ENCODE results near the gene KCNN4.

Gene KCNN4

DNA sequence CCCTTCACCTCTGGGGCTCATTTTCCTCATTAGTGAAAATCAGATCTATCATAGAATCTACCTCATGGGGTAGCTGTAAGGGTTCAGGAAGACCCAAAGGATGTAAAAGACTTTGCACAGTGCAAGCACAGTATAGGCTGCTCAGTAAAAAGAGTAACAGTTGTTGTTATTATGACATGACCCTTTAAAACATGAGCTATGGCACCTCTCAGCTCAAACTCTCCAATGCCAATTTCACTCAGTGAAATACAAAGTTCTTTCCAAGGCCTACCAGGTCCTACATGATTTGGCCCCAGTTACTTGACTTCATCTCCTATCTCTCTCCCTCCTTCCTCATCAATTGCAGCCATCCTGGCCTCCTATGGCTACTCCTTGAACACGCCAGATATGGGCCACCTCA is 30.9 kb downstream of the KCNN4 start:
- DNase-seq (ENCODE audit: low read depth in 1 of 2, low spot score in 1 of 2): no peak

DNA sequence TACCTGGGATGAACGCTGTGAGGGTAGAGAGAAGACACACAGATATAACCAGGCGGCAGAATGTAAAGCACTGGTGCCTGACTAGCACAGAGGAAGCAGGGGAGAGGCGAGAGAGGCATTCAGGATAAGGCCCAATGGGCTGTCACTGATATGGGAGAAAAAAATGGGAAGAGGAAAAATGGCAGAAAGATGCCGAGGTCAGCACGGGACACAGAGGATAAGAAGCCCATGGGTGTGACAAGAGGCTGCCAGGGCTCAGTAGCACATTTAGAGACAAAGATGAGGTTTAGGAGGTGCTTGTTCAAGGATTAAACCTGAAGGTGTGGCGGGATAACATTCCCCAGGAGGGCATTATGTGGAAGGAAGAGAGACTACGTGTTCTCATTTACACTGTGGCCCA is 31.6 kb downstream of the KCNN4 start:
- no peak for DNase-seq (ENCODE audit: low read depth in 1 of 2, low spot score in 1 of 2)

DNA sequence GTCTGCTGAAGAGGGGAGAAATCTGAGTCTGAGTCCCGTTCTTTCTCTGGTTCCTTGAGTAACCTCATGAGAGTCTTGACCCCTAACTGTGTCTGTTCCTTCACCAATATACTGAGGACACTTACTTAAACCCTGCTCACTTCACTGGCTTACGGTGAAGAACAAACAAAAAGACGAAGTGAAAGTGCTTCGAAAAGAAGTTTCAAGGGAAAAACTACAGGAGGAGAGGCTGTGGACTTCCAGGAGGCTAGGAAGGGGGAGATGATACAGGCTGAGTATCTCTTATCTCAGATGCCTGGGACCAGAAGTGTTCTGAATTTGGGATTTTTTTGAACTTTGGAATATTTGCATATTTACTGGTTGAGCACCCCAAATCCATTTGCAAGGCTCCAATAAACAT is 32.1 kb downstream of the KCNN4 start:
- DNase-seq (ENCODE audit: low read depth in 1 of 2, low spot score in 1 of 2): no peak

DNA sequence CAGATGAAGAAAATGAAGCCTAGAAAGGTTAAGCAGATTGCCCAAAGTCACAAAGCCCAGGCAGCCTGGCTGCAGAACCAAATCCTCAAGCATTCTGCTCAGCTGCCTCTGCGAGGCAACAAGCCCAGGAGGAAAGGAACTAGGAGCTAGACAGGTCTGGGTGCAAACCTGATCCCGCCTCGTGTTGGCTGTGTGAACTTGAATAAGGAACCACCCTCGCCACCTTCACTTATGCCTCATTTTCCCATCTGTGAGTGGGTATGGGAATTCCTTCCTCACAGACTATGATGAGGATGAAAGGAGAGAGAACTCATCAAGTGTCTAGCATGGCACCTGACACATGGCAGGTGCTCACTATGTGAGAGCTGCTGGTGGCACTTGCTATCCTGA is 32.6 kb downstream of the KCNN4 start:
- no peak for DNase-seq (ENCODE audit: low read depth in 1 of 2, low spot score in 1 of 2)

DNA sequence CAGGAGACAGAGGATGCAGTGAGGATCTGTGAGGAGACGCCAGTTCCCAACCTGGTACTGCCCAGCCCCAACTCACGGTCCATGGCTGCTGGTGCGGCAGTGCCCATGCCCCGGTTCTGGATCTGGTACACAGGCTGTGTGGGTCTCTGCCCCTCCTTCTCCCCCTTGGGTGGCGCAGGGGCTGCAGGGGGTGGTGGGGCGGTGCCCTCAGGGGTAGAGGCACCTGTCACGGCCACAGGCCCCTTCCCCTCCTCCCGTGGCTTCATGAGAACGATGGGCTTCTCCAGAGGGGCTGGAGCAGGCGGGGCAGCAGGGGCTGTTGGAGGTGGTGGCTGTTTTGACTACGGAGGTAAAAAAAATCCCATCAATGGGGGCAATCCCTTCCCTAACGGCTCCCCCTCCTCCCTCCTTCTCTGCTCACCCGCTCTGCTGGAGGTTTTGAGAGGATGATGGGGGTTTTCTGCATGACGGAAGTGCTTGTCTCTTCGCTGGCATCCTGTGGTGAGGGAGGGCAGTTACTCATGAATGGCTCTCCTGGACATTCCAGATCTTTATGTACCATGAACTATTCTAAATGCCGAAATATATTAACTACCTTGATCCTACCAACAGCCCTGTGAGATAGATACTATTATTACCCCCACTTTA is 33.1 kb downstream of the KCNN4 start:
- DNase-seq (ENCODE audit: low read depth in 1 of 2, low spot score in 1 of 2): no peak

DNA sequence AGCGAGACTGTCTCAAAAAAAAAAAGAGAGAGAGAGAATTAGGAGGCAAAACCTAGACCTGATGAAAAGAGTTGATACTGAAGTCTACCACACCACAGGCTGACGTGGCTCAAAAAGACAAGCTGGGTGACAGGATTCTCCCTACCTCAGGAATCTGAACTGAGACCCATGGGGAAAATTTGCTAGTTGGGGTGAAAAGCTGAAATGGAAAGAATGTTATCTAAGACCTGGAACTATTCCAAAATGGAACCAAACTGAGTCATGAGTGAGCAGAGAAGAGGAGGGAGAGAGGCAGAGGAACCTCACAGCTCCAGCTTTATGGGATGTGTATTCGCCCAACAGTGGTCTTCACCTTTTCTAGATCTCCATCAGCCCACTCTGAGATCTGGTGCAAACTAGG is 37.7 kb downstream of the KCNN4 start:
- no peak for DNase-seq (ENCODE audit: low read depth in 1 of 2, low spot score in 1 of 2)

DNA sequence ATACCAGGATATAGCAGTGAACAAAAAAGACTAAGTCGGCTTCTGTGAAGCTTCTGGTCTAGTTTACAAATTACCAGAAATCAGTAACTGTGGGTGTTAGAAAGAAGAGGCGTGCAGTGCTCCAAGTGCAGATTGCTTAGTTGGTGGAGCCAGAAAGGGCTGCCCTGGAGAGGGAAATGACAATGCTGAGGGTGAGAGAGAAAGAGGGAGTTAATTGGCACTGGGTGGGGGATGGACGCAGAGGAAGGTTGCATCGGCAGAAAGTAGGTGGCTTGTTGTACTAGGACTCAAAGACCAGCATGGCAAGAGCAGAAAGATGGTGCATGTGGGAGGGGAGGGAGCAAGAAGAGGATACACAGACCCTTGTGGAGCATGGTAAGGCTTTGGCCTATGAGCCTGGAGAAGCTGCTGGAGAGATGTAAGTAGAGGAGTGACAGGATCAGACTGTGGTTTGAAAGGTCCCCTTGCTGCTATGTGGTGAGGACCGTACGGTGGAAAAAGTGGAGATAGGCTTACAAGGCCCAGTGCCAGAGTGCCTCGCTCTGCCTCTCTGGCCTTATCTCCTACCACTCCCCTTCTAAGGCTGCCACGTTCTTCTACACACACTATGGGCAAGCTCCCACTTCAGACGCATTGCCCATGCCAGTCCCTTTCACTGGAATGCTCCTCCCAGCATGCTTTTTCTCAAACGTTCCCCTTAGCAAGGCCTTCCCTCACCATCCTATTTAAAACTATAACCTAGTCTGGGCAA is 39.5 kb downstream of the KCNN4 start:
- DNase-seq (ENCODE audit: low read depth in 1 of 2, low spot score in 1 of 2): no peak

DNA sequence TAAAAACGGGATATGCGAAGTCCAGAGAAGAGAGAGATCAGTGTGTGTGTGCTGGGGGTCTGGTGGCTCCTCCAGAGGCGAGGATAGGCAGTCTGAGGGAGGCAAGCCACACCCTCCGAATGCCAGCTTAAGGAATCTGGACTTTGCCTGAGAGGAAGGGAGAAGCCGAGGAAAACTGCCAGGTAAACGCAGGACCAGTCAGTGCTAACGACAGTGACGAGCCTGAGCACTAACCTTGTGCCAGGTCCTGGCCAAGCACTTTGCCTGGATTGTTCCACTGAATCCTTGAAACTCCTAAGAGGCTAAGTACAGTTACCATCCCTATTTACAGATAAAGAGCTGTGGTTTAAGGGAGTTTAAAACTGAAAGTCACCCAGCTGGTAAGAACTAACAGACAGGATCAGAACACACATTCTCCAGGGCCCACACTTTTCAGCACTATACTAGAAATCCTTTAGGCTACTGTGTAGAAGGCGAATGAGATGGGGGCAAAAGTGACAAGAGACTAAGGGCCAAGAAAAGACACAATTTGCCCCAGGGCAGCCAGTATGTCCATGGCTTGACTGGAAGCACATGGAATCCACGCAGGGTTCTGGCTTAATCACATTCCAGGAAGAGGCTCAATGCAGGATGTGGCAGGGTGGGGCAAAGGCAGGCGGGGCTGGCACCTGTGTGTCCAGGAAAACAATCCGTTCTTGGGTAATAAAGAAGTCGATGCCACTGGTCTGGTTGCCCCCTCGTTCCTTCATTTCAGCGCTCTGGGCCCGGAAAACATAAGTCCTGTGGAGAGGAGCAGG is 41.1 kb downstream of the KCNN4 start:
- no peak for DNase-seq (ENCODE audit: low read depth in 1 of 2, low spot score in 1 of 2)

DNA sequence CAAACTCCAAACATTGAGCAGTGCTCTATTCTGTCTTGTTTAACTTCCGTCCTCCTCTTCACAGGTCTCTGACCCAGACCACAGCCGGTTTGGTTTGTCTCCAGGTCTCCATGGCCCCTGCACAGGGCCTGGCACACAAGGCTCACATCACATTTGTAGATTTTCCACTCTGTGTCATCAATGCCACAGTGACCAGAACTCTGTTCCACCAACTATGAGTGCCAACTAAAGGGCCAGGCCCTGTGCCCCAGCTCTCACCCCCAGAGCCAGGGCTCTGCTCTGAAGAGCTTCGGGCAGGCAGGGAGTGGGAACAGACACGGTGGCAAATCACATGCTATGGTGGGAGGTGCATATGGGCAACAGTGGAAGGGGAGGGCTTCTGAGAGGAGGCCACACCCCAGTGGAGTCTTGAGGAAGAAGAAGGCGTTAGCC is 42.0 kb downstream of the KCNN4 start:
- no peak for DNase-seq (ENCODE audit: low read depth in 1 of 2, low spot score in 1 of 2)

DNA sequence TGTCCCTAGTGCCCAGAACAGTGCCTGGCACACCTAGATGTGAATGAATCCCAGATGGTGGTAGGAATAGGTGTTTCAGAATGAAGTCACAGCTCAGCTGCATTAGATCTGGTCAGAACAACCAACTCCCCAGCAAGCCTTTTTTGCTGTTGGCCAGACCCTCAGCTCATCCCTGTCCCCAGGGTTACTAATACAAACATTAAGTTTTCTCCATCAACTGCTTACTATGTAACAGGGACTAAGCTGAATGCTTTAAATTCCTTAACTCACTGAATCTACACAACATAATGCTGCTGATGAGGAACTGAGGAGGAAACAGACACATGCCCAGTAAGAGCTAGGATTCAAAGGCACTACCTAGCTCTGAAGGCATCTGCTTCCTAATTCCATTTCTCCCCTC is 44.8 kb downstream of the KCNN4 start:
- no peak for DNase-seq (ENCODE audit: low read depth in 1 of 2, low spot score in 1 of 2)

DNA sequence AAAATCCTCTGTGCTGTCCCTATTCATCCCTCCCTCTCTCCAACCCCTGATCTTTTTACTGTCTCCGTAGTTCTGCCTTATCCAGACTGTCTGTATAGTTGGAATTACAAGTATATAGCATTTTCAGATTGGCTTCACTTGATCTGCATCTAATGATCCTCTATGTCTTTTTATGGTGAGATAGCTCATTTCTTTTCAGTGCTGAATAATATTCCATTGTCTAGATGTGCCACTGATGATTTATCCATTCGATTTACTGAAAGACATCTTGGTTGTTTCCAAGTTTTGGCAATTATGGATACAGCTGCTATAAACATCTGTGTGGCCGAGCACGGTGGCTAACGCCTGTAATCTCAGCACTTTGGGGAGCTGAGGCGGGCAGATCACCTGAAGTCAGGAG is 45.8 kb downstream of the KCNN4 start:
- no peak for DNase-seq (ENCODE audit: low read depth in 1 of 2, low spot score in 1 of 2)

DNA sequence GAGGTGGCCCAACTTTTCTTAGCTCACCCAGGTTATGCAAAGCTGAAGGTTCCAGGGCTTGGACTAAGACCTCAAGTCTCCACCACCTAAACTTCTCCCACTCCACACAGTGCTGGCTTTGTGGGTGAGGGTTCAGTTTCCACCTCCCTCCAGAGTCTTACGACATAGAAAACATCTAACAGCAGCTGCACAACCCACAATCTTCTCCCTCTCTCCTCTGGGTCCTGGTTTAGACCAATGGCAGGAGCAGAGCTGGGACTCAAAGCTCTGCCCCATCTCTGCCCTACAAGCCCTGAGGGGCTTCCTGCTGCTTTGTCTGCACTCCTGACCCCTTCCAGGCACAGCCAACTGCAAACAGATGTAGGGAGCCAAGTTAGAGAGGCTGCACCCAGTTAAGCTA is 48.9 kb downstream of the KCNN4 start:
- DNase-seq (ENCODE audit: low read depth in 1 of 2, low spot score in 1 of 2): no peak

DNA sequence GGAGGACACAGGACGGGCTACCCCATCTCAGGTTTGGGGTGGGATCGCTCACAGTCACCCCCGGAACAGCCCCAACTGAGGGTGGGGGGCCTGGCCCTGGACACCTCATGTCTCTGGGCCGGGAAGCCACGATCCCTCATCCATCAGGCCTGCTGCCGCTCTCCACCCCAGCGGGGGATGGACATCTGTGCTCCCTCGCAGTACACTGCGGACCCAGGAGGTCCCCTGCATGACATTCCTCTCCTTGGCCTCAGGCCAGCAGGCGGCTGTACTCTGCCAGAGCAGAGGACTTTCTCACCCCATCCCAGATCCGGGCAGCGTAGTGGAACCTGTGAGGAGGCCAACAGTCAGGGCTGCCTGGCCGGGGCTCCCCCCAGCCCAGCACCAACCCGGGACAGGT is 49.4 kb downstream of the KCNN4 start:
- DNase-seq (ENCODE audit: low read depth in 1 of 2, low spot score in 1 of 2): no peak

DNA sequence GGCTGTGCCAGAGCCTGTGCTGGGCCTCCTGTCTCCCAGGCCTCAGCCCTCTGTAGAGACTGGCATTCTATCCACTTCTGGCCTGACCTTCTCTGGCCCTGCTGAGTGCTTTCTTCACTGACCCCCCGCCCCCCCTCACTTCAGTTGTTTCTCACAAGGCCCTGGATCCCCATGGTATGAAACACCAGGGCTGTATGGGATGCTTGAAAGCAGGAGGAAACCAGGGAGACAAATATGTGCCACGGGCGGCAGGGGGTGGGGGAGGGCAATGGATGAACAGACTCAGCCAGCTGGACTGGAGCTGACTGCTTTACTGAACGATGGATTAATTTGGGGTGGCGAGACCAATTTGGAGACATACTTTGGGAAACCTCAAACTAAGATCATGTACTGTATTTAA is 50.9 kb downstream of the KCNN4 start:
- no peak for DNase-seq (ENCODE audit: low read depth in 1 of 2, low spot score in 1 of 2)

DNA sequence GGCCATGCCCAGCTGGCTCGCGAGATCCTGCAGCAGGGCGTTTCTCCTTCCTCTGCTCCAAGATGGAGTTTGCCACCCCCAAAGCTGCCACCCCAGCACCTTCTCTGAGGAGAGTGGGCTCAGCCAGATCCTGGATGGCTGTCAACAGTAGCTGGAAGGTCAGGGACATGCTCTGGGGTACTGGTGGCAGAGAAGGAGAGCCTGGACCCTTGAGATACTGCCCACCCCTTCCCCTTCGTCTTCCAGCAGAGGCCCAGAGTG is 53.2 kb downstream of the KCNN4 start:
- DNase-seq (ENCODE audit: low read depth in 1 of 2, low spot score in 1 of 2): no peak

DNA sequence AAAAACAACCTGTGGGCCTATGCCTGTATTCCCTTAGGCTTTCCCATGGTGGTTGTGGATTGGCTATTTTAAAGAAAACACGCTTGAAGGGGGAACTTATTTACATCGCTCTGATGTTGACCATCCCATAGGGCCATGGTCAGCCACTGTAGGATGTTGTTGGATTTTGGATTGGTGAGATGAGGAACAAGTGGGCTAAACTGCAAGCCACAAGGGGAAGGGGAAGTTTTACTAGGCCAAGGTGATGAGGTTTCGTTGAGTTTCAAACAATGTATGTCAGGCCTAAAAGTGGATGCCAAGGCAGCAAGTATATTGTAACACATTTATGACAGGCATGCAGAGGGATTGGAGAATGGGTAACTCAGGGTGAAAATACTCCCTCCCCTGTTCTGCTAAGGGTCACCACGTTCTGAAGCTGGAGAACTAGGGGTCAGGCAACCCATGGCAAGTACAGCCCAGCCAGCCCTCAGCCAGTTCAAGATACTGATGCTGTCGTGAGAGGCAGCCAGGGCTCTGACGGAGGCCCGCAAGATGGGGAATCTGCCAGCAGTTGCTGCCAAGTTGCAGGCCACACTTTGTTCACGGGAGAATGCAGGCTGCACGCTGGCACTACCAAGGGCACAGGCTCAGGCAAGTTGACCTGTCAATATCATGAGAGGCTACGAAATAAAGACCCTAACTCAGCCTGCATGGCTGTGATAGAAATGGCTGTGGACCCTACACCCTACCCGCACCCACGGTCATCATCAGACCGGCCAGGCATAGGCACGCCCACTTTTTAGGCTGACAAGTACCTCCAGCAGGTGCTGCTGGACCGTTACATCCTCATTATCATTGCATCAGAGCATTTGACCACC is 53.8 kb downstream of the KCNN4 start:
- no peak for DNase-seq (ENCODE audit: low read depth in 1 of 2, low spot score in 1 of 2)

DNA sequence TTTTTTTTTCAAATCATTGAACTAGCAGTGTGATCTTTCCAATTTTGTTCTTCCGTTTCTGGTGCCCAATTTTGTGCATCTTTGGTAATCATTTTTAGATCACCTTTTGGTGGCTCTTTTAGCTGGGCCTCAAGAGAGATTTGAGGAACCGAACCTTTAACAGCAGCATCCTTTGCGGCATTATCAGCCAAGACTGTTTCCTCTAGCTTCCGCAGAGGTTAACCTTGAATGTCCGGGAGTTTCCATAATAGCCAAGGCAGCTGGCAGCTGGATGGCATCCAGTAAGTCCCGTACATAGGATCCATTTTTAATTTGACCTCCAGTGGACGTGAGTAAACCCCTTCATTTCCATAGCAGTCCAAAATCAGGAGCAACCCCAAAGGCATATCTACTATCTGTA is 55.3 kb downstream of the KCNN4 start:
- DNase-seq (ENCODE audit: low read depth in 1 of 2, low spot score in 1 of 2): no peak

DNA sequence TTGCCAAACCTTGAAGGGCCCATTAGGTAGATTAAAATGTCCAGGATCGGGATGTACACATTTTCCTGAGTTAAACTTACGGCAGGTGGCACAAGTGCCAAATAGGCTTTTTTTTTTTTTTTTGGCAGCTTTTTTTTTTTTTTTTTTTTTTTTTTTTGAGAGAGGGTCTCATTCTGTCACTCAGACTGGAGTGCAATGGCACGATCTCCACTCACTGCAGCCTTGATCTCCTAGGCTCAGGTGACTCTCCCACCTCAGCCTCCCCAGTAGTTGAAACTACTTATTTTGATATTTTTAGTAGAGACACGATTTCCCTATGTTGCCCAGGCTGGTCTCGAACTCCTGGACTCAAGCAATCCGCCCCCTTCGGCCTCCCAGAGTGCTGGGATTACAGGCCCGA is 55.9 kb downstream of the KCNN4 start:
- DNase-seq (ENCODE audit: low read depth in 1 of 2, low spot score in 1 of 2): no peak

DNA sequence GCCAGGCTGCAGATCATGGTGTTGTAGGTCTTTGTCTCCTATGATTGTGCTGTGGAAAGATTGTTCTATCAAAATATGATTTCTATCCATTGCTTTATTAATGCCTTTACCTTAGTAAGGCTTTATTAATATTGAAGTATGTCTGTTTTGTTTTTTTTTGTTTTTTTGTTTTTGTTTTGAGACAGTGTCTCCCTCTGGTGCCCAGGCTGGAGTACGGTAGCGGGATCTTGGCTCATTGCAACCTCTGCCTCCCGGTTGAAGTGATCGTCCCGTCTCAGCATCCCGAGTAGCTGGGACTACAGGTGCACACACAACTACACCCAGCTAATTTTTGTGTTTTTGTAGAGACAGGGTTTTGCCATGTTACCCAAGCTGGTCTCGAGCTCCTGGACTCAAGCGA is 57.2 kb downstream of the KCNN4 start:
- no peak for DNase-seq (ENCODE audit: low read depth in 1 of 2, low spot score in 1 of 2)

DNA sequence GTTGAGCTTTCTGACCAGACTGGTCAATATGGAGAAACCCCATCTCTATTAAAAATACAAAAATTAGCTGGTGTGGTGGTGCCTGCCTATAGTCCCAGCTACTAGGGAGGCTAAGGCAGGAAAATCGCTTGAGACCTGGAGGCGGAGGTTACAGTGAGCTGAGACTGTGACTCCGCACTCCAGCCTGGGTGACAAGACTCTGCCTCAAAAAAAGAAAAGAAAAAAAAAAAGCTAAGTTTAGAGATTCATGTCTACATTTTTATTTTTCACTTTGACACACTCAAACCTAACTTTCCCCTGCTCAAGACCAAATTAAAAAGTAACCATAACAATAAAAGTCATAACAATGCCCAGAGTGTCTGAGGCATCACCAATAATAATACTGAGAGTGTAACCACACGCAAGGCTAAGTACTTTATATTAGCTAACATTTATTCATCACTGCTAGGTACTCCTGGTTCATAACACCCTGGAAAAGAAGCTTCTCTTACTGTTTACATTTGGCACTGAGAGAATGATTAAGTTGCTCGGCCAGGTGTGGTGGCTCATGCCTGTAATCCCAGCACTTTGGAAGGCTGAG is 59.2 kb downstream of the KCNN4 start:
- DNase-seq (ENCODE audit: low read depth in 1 of 2, low spot score in 1 of 2): no peak

DNA sequence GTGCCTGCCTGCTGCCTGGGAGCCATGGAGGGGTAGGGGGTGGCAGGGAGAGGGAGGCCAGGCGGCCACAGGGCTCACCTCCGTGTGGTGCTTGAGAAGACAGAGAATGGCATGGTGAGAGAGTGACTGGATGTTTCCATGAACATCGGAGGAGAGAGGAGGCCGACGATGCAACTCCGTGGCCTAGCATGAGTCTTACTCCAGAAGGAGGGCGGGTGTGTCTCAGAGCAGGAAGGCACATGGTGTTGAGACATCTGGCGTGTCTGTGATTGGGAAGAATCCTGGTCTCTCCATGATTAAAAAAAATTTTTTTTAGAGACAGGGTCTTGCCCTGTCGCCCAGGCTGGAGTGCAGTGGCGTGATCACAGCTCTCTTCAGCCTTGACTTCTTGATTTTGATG is 59.8 kb downstream of the KCNN4 start:
- no peak for DNase-seq (ENCODE audit: low read depth in 1 of 2, low spot score in 1 of 2)
